Activated CD8-positive, alpha-beta memory T cell treated with anti-CD3 and anti-CD28 coated beads, Interleukin-2, amount 50 U/mL, for 24 hours (primary cell): ENCODE data around the gene BRD3OS.
"Not testable (repeated sequence)": the region's sequence is repeated elsewhere in the genome, so short reads cannot be mapped to it uniquely, and the experiment has no call there.

ENCODE experiments used
- DNase-seq: peaks from one replicate; pipeline ENCODE4 v3.0.0-alpha.2; 2020; ENCODE audit errors: extremely low read depth

BRD3OS gene

GRCh38 chr9:133988771-133989170 is 36.5 kb upstream of the BRD3OS start:
- not testable (repeated sequence) for DNase-seq

GRCh38 chr9:133989625-133990365 is 35.5 kb upstream of the BRD3OS start:
- no peak for DNase-seq

- DNase-seq: no peak
Measured at GRCh38 chr9:133990366-133991213, 34.7 kb upstream of the BRD3OS start.

GRCh38 chr9:133991214-133991921 is 33.9 kb upstream of the BRD3OS start:
- DNase-seq: no peak

GRCh38 chr9:133991964-133992779 is 33.1 kb upstream of the BRD3OS start, which contains the start of gene VAV2:
VAV2 (minus strand) TSS chr9:133992324; CDS start chr9:133992278, 46 bp downstream.
- no peak for DNase-seq

GRCh38 chr9:133992780-133993634 is 32.3 kb upstream of the BRD3OS start:
- peak; percentile 24 for DNase-seq

GRCh38 chr9:133993635-133994253 is 31.5 kb upstream of the BRD3OS start:
- no peak for DNase-seq

- DNase-seq: peak; percentile 33
Measured at GRCh38 chr9:133994353-133995011, 30.8 kb upstream of the BRD3OS start.

GRCh38 chr9:133995012-133995896 is 30.0 kb upstream of the BRD3OS start:
- no peak for DNase-seq

GRCh38 chr9:133996531-133997520 is 28.5 kb upstream of the BRD3OS start:
- DNase-seq: no peak

- no peak for DNase-seq
Measured at GRCh38 chr9:133997584-133997983, 27.7 kb upstream of the BRD3OS start.

- no peak for DNase-seq
Measured at GRCh38 chr9:133998915-133999595, 26.2 kb upstream of the BRD3OS start.

- no peak for DNase-seq
Measured at GRCh38 chr9:133999851-134000265, 25.4 kb upstream of the BRD3OS start.

- DNase-seq: no peak
Measured at GRCh38 chr9:134002796-134003195, 22.5 kb upstream of the BRD3OS start.

- DNase-seq: no peak
Measured at GRCh38 chr9:134003237-134003636, 22.0 kb upstream of the BRD3OS start.

- no peak for DNase-seq
Measured at GRCh38 chr9:134004131-134004873, 21.0 kb upstream of the BRD3OS start.
